GM23248 (cell line): ENCODE results near the gene SLC38A6.

Experiments used
- EZH2 ChIP-seq: fragments of 200-600 bp; sonication (generic); IDR thresholded peaks from 2 replicates; pipeline ENCODE4 v1.6.1; 2018; ENCODE audit warnings: antibody characterized with exemption, mild to moderate bottlenecking; ENCODE audit not compliant: insufficient read depth, poor library complexity, severe bottlenecking
- EZH2phosphoT487 ChIP-seq: fragments of 200-600 bp; sonication (generic); IDR thresholded peaks from 2 replicates; pipeline ENCODE4 v1.6.1; 2018; ENCODE audit warnings: antibody characterized with exemption, moderate library complexity, mild to moderate bottlenecking, low read depth; ENCODE audit not compliant: insufficient read depth

DNA sequence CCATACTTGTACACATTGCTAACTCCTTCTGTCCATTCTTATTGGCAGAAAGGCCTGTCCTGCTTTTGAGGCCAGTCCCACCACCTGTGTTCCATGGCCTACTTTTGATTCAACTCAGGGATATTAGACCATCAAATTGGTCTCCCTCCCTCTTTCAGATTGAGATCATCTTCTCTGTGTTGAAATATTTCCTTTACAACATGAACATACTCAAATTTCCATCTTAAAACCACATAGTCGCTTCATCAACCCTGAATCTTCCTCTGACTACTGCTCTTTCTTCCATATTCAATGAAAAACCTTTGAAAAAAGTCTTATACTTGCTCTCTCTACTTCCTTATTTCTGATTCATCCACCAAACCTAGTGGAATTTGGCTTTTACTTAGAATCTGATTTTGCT lies 35.1 kb upstream of the SLC38A6 start:
- no peak for TF ChIP-seq EZH2phosphoT487
- no peak for TF ChIP-seq EZH2
